Hippocampal formation (tissue), 2 donors: ENCODE measurements around the gene NDUFB8.
"Not testable (repeated sequence)": the region's sequence is repeated elsewhere in the genome, so short reads cannot be mapped to it uniquely, and the experiment has no call there.

Experiments used
- DNase-seq, 2 donors: peaks; one replicate each; lab custom pipeline; 2025; lab: John Stamatoyannopoulos, UW

Gene NDUFB8

DNA sequence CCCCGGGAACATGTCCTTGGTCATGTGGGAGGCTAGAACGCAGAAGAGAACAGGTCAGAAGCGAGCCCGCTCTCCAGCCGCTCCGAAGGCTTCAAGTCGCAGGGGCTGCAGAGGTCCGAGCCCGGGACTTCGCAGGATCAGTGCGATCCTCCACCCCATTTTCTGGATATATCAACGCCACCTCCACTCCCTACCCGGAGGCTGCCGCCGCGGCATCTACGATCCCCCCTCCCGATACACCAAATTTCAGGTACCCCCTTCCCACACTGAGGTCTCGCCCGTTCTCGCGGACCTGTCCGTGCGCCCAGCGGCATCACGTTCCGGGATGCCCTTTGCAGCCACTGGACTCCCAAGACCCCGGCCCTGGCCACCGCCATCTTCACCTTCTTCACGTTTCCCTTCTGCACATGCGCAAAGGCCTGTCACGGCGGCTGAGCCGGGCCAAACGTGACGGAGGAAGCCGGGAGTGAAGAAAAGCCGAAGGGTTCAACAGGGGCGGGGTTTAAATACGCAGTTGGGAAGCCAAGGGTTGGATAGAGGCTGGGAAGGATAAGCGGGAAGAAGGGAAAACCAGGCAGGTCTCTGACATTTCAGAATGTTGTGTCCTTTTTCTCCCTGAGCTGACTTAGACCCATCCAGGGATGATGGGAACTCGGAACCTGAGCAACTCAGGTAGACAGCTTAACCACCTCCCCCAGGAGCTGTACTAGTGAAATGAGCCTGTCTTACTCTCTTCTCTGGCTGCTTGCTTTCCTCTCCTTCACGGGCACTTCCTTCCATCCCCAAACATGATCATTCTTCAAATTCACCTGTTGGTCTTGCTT lies at the start of gene NDUFB8:
Gene NDUFB8, minus strand, starts transcription at position 397 of the 824 bp plus-strand sequence. Its CDS starts 20 bp downstream, at position 377.
- peak; percentile 81 to 85 for DNase-seq

GRCh38 chr10:100576282-100576635 lies 46.6 kb upstream of the NDUFB8 start:
- no peak for DNase-seq

GRCh38 chr10:100575585-100576281 lies 46.1 kb upstream of the NDUFB8 start:
- no peak for DNase-seq

GRCh38 chr10:100575146-100575545 lies 45.5 kb upstream of the NDUFB8 start:
- not testable (repeated sequence) for DNase-seq

GRCh38 chr10:100571084-100571856 lies 41.6 kb upstream of the NDUFB8 start:
- no peak for DNase-seq

- no peak for DNase-seq
These were observed 40.8 kb upstream of the NDUFB8 start for GRCh38 chr10:100570506-100570905.

DNA sequence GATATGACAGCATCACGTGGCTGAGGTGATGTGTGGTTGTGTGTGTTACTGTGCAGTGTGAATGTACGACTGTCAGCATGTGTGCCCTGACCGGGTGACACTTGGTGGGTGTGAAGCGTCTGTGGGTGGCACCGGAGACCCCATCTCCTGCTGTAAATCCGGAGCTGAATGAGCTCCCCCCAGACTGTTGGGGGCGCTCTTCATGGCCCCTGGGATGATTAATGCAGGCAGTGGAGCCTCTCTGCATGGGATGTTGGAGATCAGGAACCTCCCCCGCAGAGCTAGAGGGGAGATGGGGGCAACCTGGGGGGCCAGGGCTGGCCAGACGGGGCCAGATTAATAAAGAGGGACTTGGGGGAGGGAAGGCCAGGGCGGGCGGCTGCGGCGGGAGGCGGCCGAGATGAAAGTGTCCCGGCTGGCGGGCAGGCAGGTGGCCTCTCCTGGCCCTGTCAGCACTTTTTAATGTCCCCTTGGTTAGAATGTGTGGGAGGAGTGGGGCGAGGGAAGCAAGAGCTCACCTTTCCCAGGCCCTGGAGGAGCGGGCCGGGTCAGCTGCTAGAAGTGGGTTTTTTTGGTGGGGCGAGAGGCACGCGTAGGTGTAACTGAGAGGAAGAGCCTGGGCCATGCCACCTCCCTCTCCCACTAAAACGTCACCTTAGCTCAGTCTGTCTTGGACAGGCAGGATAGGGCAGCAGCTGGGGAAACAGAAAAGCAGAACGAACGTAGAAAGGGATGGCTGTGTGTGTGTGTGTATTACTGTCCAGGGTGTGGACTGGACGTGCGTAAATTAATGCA lies 40.2 kb upstream of the NDUFB8 start:
- DNase-seq = no peak

DNA sequence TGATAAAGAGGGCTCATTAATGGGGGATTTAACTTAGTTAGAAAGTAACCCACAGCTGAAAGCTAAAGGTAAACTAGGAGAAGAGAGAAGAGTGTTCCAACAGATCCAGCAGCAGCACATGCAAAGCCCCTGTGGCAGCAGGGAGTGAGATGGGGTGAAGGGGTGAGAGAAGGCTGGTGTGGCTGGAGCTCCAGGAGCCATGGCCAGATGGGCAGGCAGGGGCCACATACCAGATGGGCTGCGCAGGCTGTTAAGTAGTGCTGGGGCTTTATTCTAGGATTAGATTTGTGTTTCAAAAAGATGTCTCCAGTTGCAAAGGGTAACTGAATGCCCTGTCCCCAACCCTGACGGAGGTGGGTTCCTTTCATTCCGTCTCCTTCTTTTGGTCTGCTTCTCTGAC lies 39.2 kb upstream of the NDUFB8 start:
- DNase-seq = no peak

GRCh38 chr10:100567826-100568225 lies 38.2 kb upstream of the NDUFB8 start:
- no peak for DNase-seq

GRCh38 chr10:100567249-100567648 lies 37.6 kb upstream of the NDUFB8 start:
- no peak for DNase-seq

DNA sequence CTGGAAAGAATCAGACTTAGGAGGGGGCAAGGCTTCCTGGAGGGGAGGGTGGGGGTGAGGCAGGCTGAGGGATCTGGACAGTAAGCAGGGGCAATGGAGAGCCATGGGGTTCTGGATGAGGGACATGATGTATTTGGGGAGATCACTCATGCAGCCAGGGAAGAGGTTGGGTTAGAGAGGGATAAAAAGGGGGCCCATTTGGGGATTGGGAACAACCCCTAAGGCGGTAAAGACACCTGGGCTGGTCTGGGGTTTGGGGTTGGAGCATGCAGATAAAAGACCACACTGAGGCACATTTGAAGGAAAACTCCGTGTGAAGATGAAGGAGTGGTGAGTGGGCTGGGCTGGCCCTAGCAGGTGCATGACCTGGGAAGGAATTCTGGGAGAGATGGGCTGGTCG lies 36.9 kb upstream of the NDUFB8 start:
- no peak for DNase-seq

DNA sequence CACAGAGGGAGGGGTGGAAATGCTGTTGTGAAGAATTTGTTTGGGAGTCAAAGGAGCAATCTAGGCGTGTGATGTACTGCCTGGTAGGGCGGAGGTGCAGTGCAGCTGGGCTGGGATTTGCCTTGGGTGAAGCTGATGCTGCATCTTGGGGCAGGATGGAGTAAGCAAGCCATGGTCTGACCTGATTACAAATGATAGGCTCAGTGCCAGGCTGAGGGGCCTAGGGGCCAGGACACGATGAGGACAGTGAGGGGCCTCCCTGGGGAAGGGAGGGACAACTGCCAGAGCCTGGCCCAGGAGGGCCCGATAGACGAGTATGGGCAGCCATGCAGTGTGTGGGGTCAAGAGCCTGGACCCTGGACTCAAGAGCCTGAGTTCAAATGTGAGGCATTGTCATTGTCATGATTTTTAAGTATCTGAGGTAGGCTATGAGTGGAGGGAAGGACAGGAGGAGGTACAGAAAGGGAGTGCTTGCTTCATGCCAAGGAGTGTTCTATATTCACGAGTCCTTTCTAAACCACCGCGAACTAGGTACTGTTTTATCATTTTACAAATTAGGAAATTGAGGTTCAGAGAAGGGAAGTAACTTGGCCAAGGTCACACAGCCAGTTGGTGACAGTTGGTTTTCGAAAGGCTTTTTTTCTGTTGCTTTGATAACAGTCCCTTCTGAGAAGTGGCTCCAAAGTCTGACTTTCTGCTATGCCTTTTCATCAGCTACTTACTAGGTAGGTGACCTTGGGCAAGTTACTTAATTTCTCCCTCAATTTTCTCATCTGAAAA lies 35.7 kb upstream of the NDUFB8 start:
- no peak for DNase-seq

DNA sequence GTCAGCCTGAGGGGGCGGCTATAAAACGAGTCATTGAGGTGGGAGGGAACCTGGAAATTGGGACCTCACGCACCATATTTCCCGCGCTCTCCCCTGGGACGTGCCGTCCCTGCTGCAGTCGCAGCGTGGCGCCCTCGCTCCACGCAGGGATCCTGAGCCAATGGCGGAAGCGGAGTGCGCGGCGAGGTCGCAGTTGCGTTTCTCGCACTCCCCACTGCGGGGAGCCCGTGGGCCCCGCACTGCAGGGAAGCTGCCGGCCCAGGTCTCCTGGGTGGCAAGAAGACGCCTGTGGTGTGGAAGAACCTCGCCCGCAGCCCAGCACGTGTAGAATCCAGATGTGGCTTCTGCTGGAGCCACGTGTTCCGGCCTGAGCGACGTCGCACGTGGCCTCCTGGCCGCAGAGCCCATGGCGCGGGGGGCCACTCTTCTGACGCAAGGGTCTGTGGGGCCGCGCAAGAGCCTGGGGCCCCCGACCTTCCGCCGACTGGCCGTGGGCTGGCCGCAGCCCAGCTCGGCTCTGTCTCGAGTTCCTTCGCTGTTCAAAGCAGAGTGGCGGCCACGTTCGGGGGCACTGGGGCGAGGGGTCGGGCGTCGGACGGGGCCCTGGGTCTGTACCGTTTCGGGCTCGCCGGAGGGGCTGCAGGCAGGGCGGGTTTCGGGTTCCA lies 32.5 kb upstream of the NDUFB8 start:
- DNase-seq = peak; percentile 21 to 50

DNA sequence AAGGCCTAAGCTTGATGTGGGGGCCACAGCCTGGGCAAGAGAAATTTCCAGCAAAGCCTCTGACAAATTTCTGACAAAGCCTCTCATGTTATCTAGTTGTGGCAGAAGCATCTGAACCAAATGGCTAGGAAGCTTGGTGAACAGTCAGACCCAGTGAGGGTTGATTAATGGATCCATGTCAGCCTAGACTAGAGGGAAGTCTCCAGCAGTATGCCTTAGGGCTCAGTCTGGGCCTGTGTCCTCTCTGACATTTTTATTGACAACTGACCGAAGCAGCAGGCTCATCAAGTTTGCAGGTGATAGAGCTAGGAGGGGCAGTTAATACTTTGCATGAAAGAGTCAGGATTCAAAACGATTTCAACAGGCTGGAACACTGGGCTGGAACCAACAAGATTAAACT lies 31.3 kb upstream of the NDUFB8 start:
- DNase-seq = no peak

DNA sequence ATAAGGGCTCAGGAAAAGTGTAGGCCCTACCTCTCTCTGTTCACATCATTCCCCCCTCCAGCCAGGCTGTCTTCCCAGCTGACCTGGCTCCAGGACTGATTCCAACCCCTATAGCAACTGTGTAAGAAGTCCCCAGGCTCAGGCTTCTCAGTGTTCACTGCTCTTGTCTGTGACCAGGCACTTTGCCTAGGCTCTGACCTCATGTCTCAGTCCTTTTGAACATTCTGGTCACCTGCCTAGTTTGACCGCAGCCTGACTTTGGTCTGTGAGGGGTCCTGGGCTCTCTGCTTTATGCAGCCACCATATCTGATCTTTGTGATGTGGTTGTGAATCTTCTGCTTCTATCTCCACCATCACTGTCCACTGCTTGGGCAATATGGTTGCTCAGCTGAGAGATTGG lies 30.6 kb upstream of the NDUFB8 start:
- no peak for DNase-seq

DNA sequence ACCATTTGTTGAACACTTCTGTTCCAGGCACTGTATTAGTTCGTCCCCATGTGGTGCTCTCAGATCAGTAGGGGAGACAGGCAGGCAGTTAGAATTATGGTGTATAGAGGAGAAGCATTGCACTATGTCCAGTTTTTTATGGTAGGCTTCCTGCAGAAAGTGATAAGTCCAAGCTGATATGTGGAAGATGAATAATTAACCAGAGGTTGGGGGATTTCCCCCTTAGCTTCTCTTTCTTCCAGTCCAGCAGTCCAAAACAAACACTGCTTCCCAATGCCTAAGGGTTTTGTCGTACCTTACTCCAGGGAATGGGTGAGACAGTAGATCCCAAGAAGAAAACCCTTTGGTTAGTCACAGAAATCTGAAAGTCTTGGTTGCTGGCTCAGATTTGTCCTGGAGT lies 25.2 kb upstream of the NDUFB8 start:
- DNase-seq = no peak

DNA sequence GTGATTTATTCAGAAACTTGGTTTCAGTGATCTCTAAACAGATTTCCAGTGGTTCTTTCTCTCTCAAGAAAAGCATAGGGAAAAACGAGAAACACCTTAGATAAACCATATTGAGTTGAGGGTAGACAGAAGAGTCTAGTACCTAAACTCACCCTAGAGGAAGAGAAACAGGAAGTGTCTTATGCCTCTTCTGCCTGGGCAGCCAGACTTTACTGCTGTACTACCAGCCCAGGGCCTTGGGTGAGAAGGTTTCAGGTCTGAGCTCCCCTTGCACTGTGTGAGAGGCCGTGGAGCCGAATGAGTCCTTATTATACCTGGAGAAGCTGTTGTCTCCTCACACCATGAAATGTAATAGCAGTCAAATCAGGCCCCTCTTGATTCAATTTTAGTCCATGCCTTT lies 24.3 kb upstream of the NDUFB8 start:
- DNase-seq = no peak

- no peak for DNase-seq
These were observed 22.1 kb upstream of the NDUFB8 start for GRCh38 chr10:100551738-100552137.

DNA sequence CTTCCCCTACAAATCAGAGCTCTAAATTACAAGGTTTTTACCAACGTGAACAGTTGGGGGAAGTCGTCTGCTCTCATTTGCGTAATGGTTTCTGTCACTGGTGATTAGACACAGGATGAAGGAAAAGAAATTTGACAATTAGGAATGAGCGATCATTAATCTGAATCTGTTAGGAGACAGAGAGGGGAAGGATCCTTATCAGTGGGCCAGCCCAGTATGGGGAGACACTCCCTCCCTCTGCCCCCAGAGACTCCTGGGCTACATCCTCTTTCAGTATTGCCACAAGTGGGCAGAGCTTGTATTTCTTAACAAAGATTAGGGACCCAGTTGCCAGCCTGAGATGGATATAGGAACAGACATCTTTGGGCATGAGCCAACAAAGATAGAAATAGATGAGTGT lies 21.5 kb upstream of the NDUFB8 start:
- DNase-seq = no peak

DNA sequence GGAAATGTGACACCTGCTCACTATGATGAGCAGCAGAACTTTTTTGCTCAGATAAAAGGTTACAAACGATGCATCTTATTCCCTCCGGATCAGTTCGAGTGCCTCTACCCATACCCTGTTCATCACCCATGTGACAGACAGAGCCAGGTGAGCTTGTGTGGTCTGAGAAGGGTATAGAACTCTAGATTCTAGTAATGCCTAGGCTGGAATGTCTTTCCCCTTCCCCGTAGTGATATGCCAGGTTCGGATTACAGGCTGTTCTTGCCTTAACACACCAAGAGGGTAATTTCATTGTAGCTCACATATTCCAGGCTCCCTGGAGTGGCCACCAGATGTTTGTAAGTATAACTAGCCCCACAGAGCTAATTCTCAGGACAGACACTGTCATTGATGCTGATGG lies 15.3 kb upstream of the NDUFB8 start:
- DNase-seq = no peak

DNA sequence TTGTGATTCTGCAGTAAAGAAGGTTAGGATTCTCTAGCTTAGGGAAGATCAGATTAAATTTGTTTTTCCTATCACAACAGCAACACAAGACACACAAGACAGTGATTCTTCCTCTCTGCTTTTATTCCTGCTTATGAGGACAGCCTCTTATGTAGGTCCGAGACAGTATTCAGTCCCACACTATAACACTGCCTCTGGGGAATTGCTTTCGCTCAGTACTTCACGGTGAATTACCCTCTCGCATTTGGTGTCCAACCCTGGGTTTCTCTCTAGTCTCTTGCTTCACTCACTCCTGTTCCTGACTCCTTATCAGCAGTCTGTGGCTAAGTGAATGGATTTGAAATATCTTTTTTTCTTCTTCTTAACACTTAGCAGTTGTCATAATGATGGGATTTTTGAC lies 7.8 kb upstream of the NDUFB8 start:
- no peak for DNase-seq
